HG03095 (cell line): ENCODE results near the gene ADAM33.

ENCODE experiments used
- ATAC-seq: cut with Tn5 transposase; IDR thresholded peaks from one replicate; pipeline ENCODE4 v1.9.1; 2021; ENCODE audit warnings: moderate library complexity; ENCODE audit not compliant: unreplicated experiment

Gene ADAM33

GRCh38 chr20:3681931-3682781 is at the start of gene ADAM33:
ADAM33 (minus strand) TSS chr20:3682010; CDS start chr20:3682004, 6 bp downstream.
- ATAC-seq, result no peak

GRCh38 chr20:3730803-3731672 is 49.2 kb upstream of the ADAM33 start:
- no peak for ATAC-seq

GRCh38 chr20:3729811-3730540 is 48.2 kb upstream of the ADAM33 start:
- ATAC-seq, result no peak

- ATAC-seq, result no peak
These were observed 47.6 kb upstream of the ADAM33 start for GRCh38 chr20:3729378-3729777.

- ATAC-seq, result no peak
These were observed 47.1 kb upstream of the ADAM33 start for GRCh38 chr20:3728876-3729275.

GRCh38 chr20:3728354-3728753 is 46.5 kb upstream of the ADAM33 start:
- no peak for ATAC-seq

- no peak for ATAC-seq
These were observed 45.7 kb upstream of the ADAM33 start for GRCh38 chr20:3727401-3728021.

GRCh38 chr20:3724356-3724755 is 42.5 kb upstream of the ADAM33 start:
- ATAC-seq, result no peak

GRCh38 chr20:3723284-3723683 is 41.5 kb upstream of the ADAM33 start:
- ATAC-seq, result no peak

- no peak for ATAC-seq
These were observed 40.1 kb upstream of the ADAM33 start for GRCh38 chr20:3721912-3722311.

- no peak for ATAC-seq
These were observed 38.8 kb upstream of the ADAM33 start for GRCh38 chr20:3720626-3721025.

GRCh38 chr20:3720068-3720467 is 38.3 kb upstream of the ADAM33 start:
- ATAC-seq, result no peak

GRCh38 chr20:3719046-3719445 is 37.2 kb upstream of the ADAM33 start:
- ATAC-seq, result no peak

GRCh38 chr20:3716195-3716834 is 34.5 kb upstream of the ADAM33 start:
- ATAC-seq, result no peak

- no peak for ATAC-seq
These were observed 32.3 kb upstream of the ADAM33 start for GRCh38 chr20:3714092-3714491.

GRCh38 chr20:3712279-3712873 is 30.6 kb upstream of the ADAM33 start, which contains the start of gene SIGLEC1:
SIGLEC1 (minus strand) TSS chr20:3712600; CDS start chr20:3707128, 5,472 bp downstream.
- ATAC-seq, result no peak

- ATAC-seq, result no peak
These were observed 29.7 kb upstream of the ADAM33 start for GRCh38 chr20:3711484-3711941.

GRCh38 chr20:3710703-3711483 is 29.1 kb upstream of the ADAM33 start:
- no peak for ATAC-seq

GRCh38 chr20:3710011-3710466 is 28.2 kb upstream of the ADAM33 start:
- ATAC-seq, result no peak
